ENCODE measurements around the gene CNPY2. TPM values are rescaled to one million over a fixed set of nuclear protein-coding genes. Genes with fewer than 3 reads are reported as not detected.
A peak's percentile ranks its signal among the peaks of the same experiment; 100 is the strongest.

The CNPY2 gene
- total and polyA plus RNA-seq, 2 of the 13 experiments (the other 11 are each of a cell fraction or from before 2014, with no cell fraction given) = 285 to 356 TPM

- no peak overlapping the region for H3K27ac ChIP-seq (ENCODE audit: extremely low read length, insufficient read depth, low read length)
- H3K4me2 ChIP-seq (ENCODE audit: low read depth, low read length) = no peak overlapping the region
- CTCF ChIA-PET (ENCODE audit: low intra/inter-chr PET ratio, low total read pairs) = no interaction called here
- no peak overlapping the region for H2AFZ ChIP-seq (ENCODE audit: low read length)
- in situ Hi-C loops (cut with HindIII; ENCODE audit: extremely low pct_ligation_motif_present, low pct_unique_long_range_greater_than_20kb) (no loop called here), intact Hi-C loops (cut with micrococcal nuclease; ENCODE audit: unreplicated experiment) (no loop called here)
- H3K36me3 ChIP-seq (replicated peaks in 1 of 2; ENCODE audit: control insufficient read depth in 1 of 2, insufficient read depth in 2 of 2, low read length in 2 of 2) = peaks cover 15 to 66% of the 10 kb centered on the region in 2 experiments
- H4K20me1 ChIP-seq (ENCODE audit: insufficient read depth, low read length) = no peaks in the 10 kb centered on the region
- BruUV-seq (replicated peaks) = no TSS peak
- no peak for DNase-seq (ENCODE audit: low spot score)
- FAIRE-seq = no peak
- no peak for ATAC-seq
- H3K9ac ChIP-seq (ENCODE audit: insufficient read depth, low read depth, low read length) = no peak overlapping the region
- POLR2A ChIA-PET = interaction anchor here (1.5 kb wide), 1 partner anchor 15 kb away, joined by 4 read pairs; no protein-coding TSS in a partner anchor
- H3K4me1 ChIP-seq (ENCODE audit: insufficient read depth, low read length) = peaks cover 21% of the 10 kb centered on the region
- TF ChIP-seq NAIF1 (CRISPR knock-in tag; IDR thresholded peaks at IDR 0.05; ENCODE audit: borderline replicate concordance) (no peak), MAFK (conservative IDR thresholded peaks at IDR 0.05 in 1 of 2, IDR thresholded peaks at IDR 0.05 in 1 of 2; ENCODE audit: low read length in 2 of 2) (peak; percentile 91 to 94), MAFF (IDR thresholded peaks at IDR 0.05; ENCODE audit: low read depth, low read length) (peak; percentile 92)
- WGBS (ENCODE audit: low lambda C conversion rate) = 96% methylated on average over 2 of the region's 2 CpGs
- no peaks in the 10 kb centered on the region for H3K27me3 ChIP-seq (ENCODE audit: control insufficient read depth in 1 of 2, insufficient read depth in 2 of 2, low read length in 2 of 2)
- H3K9me3 ChIP-seq (ENCODE audit: low read length) = no peaks in the 10 kb centered on the region
- H3K79me2 ChIP-seq (ENCODE audit: insufficient read depth, low read length) = peaks cover 4% of the 10 kb centered on the region
- no peak overlapping the region for H3K4me3 ChIP-seq (replicated peaks in 1 of 3; ENCODE audit: insufficient read depth in 1 of 3, low read depth in 2 of 3, low read length in 3 of 3)
Measured at GRCh38 chr12:56282579-56282978, 33.2 kb downstream of the CNPY2 start.

GRCh38 chr12:56282030-56282429 is 33.8 kb downstream of the CNPY2 start:
- no peak for ATAC-seq
- in situ Hi-C loops (cut with HindIII; ENCODE audit: extremely low pct_ligation_motif_present, low pct_unique_long_range_greater_than_20kb) = no loop called here
- no peak for DNase-seq (ENCODE audit: low spot score)
- no peaks in the 10 kb centered on the region for H4K20me1 ChIP-seq (ENCODE audit: insufficient read depth, low read length)
- 93% methylated on average over 6 of the region's 6 CpGs for WGBS (ENCODE audit: low lambda C conversion rate)
- TF ChIP-seq ZNF180 (CRISPR knock-in tag; IDR thresholded peaks at IDR 0.05; ENCODE audit: borderline replicate concordance, low read depth) = no peak
- H3K27me3 ChIP-seq (ENCODE audit: control insufficient read depth in 1 of 2, insufficient read depth in 2 of 2, low read length in 2 of 2) = no peaks in the 10 kb centered on the region
- H3K9me3 ChIP-seq (ENCODE audit: low read length) = no peaks in the 10 kb centered on the region
- ChIA-PET POLR2A (no interaction called here), CTCF (ENCODE audit: low intra/inter-chr PET ratio, low total read pairs) (no interaction called here)
- H3K27ac ChIP-seq (ENCODE audit: extremely low read length, insufficient read depth, low read length) = no peak overlapping the region
- H3K79me2 ChIP-seq (ENCODE audit: insufficient read depth, low read length) = peaks cover 4% of the 10 kb centered on the region
- intact Hi-C loops (cut with micrococcal nuclease; ENCODE audit: unreplicated experiment) = no loop called here
- H3K36me3 ChIP-seq (replicated peaks in 1 of 2; ENCODE audit: control insufficient read depth in 1 of 2, insufficient read depth in 2 of 2, low read length in 2 of 2) = peaks cover 15 to 69% of the 10 kb centered on the region in 2 experiments
- no peak for FAIRE-seq
- H3K9ac ChIP-seq (ENCODE audit: insufficient read depth, low read depth, low read length) = no peak overlapping the region
- H3K4me1 ChIP-seq (ENCODE audit: insufficient read depth, low read length) = peaks cover 16% of the 10 kb centered on the region
- BruUV-seq (replicated peaks) = no TSS peak
- no peak overlapping the region for H3K4me3 ChIP-seq (replicated peaks in 1 of 3; ENCODE audit: insufficient read depth in 1 of 3, low read depth in 2 of 3, low read length in 3 of 3)
- no peak overlapping the region for H2AFZ ChIP-seq (ENCODE audit: low read length)
- H3K4me2 ChIP-seq (ENCODE audit: low read depth, low read length) = no peak overlapping the region

Measured in HepG2 (cell line).